Stimulated activated CD8-positive, alpha-beta memory T cell treated with anti-CD3 and anti-CD28 coated beads, Interleukin-2, amount 100 ng/mL, for 48 hours (primary cell): ENCODE data around the gene POLA2.
A peak's percentile ranks its signal among the peaks of the same experiment; 100 is the strongest.

Source experiments
- DNase-seq, 2 donors: peaks; one replicate each; pipeline ENCODE4 v3.0.0-alpha.2; 2020; ENCODE audit warnings: low read depth in 2 of 2

The POLA2 gene

GRCh38 chr11:65307298-65308229, 45.8 kb downstream of the POLA2 start:
- no peak for DNase-seq

- no peak for DNase-seq
These were observed 46.6 kb downstream of the POLA2 start for GRCh38 chr11:65308281-65308891.

- no peak for DNase-seq
These were observed 47.2 kb downstream of the POLA2 start for GRCh38 chr11:65309006-65309405.

- no peak for DNase-seq
These were observed 48.5 kb downstream of the POLA2 start for GRCh38 chr11:65310215-65310614.

- no peak for DNase-seq
These were observed 49.0 kb downstream of the POLA2 start for GRCh38 chr11:65310736-65311135.

- no peak for DNase-seq
These were observed 49.5 kb downstream of the POLA2 start for GRCh38 chr11:65311170-65311678.

- peak; percentile 72 to 77 for DNase-seq
These were observed 52.9 kb downstream of the POLA2 start, which contains the start of gene CDC42EP2 for GRCh38 chr11:65314501-65315203. Gene CDC42EP2, plus strand, starts transcription at chr11:65314866. Its CDS starts 6,033 bp downstream, at chr11:65320899.

GRCh38 chr11:65315204-65315865, 53.6 kb downstream of the POLA2 start:
- peak; percentile 75 to 78 for DNase-seq

GRCh38 chr11:65315866-65316226, 54.1 kb downstream of the POLA2 start:
- no peak for DNase-seq

GRCh38 chr11:65316227-65317024, 54.7 kb downstream of the POLA2 start:
- DNase-seq = no peak

- DNase-seq = no peak
These were observed 55.4 kb downstream of the POLA2 start for GRCh38 chr11:65317025-65317786.

GRCh38 chr11:65320386-65321075, 58.8 kb downstream of the POLA2 start:
- DNase-seq = no peak

- no peak for DNase-seq
These were observed 59.3 kb downstream of the POLA2 start for GRCh38 chr11:65321076-65321475.

GRCh38 chr11:65321828-65322485, 60.2 kb downstream of the POLA2 start:
- DNase-seq = no peak

GRCh38 chr11:65323813-65324212, 62.1 kb downstream of the POLA2 start:
- DNase-seq = no peak

- DNase-seq = no peak
These were observed 63.7 kb downstream of the POLA2 start for GRCh38 chr11:65325435-65325834.

GRCh38 chr11:65327021-65327420, 65.3 kb downstream of the POLA2 start:
- DNase-seq = no peak

- no peak for DNase-seq
These were observed 67.7 kb downstream of the POLA2 start for GRCh38 chr11:65329478-65329877.

- peak; percentile 72 to 77 for DNase-seq
These were observed 68.2 kb downstream of the POLA2 start for GRCh38 chr11:65329944-65330403.
